Mesenchymal stem cell (in vitro differentiated cells and primary cell): ENCODE measurements around the gene METTL5.
"Not testable (repeated sequence)": the region's sequence is repeated elsewhere in the genome, so short reads cannot be mapped to it uniquely, and the experiment has no call there.

Experiments
- DNase-seq: peaks from one replicate; pipeline ENCODE4 v3.0.0-alpha.2; 2013
- H2AFZ ChIP-seq: one replicate; pipeline ENCODE4 v1.6.1; 2013; ENCODE audit warnings: low read depth, mild to moderate bottlenecking, control low read depth, inconsistent platforms, low read length, moderate library complexity
- H2AK5ac ChIP-seq: 2 replicates; pipeline ENCODE4 v1.6.1; 2013; ENCODE audit warnings: low read length, moderate library complexity, mild to moderate bottlenecking, inconsistent platforms; ENCODE audit not compliant: severe bottlenecking
- H2BK120ac ChIP-seq: one replicate; pipeline ENCODE4 v1.6.1; 2013; ENCODE audit warnings: low read depth, mild to moderate bottlenecking, inconsistent platforms, low read length, moderate library complexity
- H2BK12ac ChIP-seq, 2 experiments: one replicate each; pipeline ENCODE4 v1.6.1; 2013; ENCODE audit warnings: inconsistent platforms in 2 of 2, low read length in 2 of 2, mild to moderate bottlenecking in 2 of 2, moderate library complexity in 2 of 2, control low read depth in 1 of 2
- H2BK15ac ChIP-seq: one replicate; pipeline ENCODE4 v1.6.1; 2013; ENCODE audit warnings: mild to moderate bottlenecking, low read depth, inconsistent platforms; ENCODE audit not compliant: poor library complexity, severe bottlenecking
- H2BK5ac ChIP-seq: 2 replicates; pipeline ENCODE4 v1.6.1; 2013; ENCODE audit warnings: low read depth, mild to moderate bottlenecking, low read length, control low read depth, inconsistent platforms; ENCODE audit not compliant: poor library complexity, severe bottlenecking
- H3K14ac ChIP-seq, 2 experiments: one replicate each; pipeline ENCODE4 v1.6.1; 2013; ENCODE audit warnings: inconsistent platforms in 2 of 2, low read length in 2 of 2, control low read depth in 1 of 2, mild to moderate bottlenecking in 1 of 2, moderate library complexity in 1 of 2
- H3K18ac ChIP-seq, 2 experiments: one replicate each; pipeline ENCODE4 v1.6.1; 2013; ENCODE audit warnings: inconsistent platforms in 2 of 2, low read length in 2 of 2, control low read depth in 1 of 2, low read depth in 1 of 2, mild to moderate bottlenecking in 1 of 2
- H3K23ac ChIP-seq, 2 experiments: one replicate each; pipeline ENCODE4 v1.6.1; 2013; ENCODE audit warnings: inconsistent platforms in 2 of 2, low read length in 2 of 2, mild to moderate bottlenecking in 2 of 2, moderate library complexity in 2 of 2, control low read depth in 1 of 2
- H3K27ac ChIP-seq: 2 replicates; pipeline ENCODE4 v1.5.1; 2013; ENCODE audit warnings: mild to moderate bottlenecking, moderate library complexity, low read length, control low read depth, inconsistent platforms; ENCODE audit not compliant: poor library complexity, severe bottlenecking
- H3K27me3 ChIP-seq, 2 experiments: 2 replicates each; pipeline versions ENCODE4 v1.6.1 to v1.7.0; 2013; ENCODE audit warnings: low read length in 2 of 2, mild to moderate bottlenecking in 2 of 2, moderate library complexity in 2 of 2, control low read depth in 1 of 2, inconsistent platforms in 1 of 2; ENCODE audit not compliant: control insufficient read depth in 1 of 2, insufficient read depth in 1 of 2
- H3K36me3 ChIP-seq, 2 experiments: 2 replicates each; pipeline versions ENCODE4 v1.6.1 to v1.7.0; 2013; ENCODE audit warnings: low read length in 2 of 2, control low read depth in 1 of 2, inconsistent platforms in 1 of 2, low read depth in 1 of 2, mild to moderate bottlenecking in 1 of 2; ENCODE audit not compliant: insufficient read depth in 2 of 2, control insufficient read depth in 1 of 2
- H3K4ac ChIP-seq, 2 experiments: one replicate each; pipeline ENCODE4 v1.6.1; 2013; ENCODE audit warnings: inconsistent platforms in 2 of 2, low read length in 2 of 2, mild to moderate bottlenecking in 2 of 2, moderate library complexity in 2 of 2, control low read depth in 1 of 2, low read depth in 1 of 2
- H3K4me1 ChIP-seq: 2 replicates; pipeline ENCODE4 v1.6.1; 2013; ENCODE audit warnings: low read depth, low read length, control low read depth; ENCODE audit not compliant: control insufficient read depth, insufficient read depth
- H3K4me2 ChIP-seq: 2 replicates; pipeline ENCODE4 v1.6.1; 2013; ENCODE audit warnings: low read length, mild to moderate bottlenecking, inconsistent platforms; ENCODE audit not compliant: poor library complexity, severe bottlenecking
- H3K4me3 ChIP-seq, 2 experiments: 2 replicates each; pipeline versions ENCODE4 v1.5.1 to v1.7.0; 2013; ENCODE audit warnings: low read length in 2 of 2, mild to moderate bottlenecking in 2 of 2, control low read depth in 1 of 2, low read depth in 1 of 2; ENCODE audit not compliant: insufficient read depth in 1 of 2
- H3K79me1 ChIP-seq: replicated peaks from 2 replicates; pipeline ENCODE4 v1.6.1; 2013; ENCODE audit warnings: mild to moderate bottlenecking, control low read depth, low read length, inconsistent platforms; ENCODE audit not compliant: poor library complexity, severe bottlenecking
- H3K9ac ChIP-seq: 2 replicates; pipeline ENCODE4 v1.7.0; 2013; ENCODE audit warnings: mild to moderate bottlenecking, low read length, moderate library complexity
- H3K9me3 ChIP-seq: 2 replicates; pipeline ENCODE4 v1.7.0; 2013; ENCODE audit warnings: mild to moderate bottlenecking, low read length; ENCODE audit not compliant: control insufficient read depth
- H4K8ac ChIP-seq: one replicate; pipeline ENCODE4 v1.6.1; 2013; ENCODE audit warnings: inconsistent platforms, mild to moderate bottlenecking, low read length, moderate library complexity
- H4K91ac ChIP-seq: one replicate; pipeline ENCODE4 v1.6.1; 2013; ENCODE audit warnings: mild to moderate bottlenecking, low read length, inconsistent platforms
- WGBS: methylation state at CpG from one replicate; pipeline ENCODE4 v1.1.7; 2013; ENCODE audit warnings: mixed read lengths; 5-methylcytosine and 5-hydroxymethylcytosine counted together

The METTL5 gene

GRCh38 chr2:169860149-169860548 lies 35.4 kb upstream of the METTL5 start:
- H3K27ac ChIP-seq, result no peak overlapping the region
- DNase-seq, result no peak
- no peak overlapping the region for H3K4me2 ChIP-seq
- H2BK15ac ChIP-seq, result no peak overlapping the region
- no peak overlapping the region for H4K8ac ChIP-seq
- H3K4ac ChIP-seq, result no peak overlapping the region
- H3K27me3 ChIP-seq, result no peaks in the 10 kb centered on the region
- H3K14ac ChIP-seq, result no peak overlapping the region
- 94% methylated on average over 4 of the region's 4 CpGs for WGBS
- no peak overlapping the region for H2AFZ ChIP-seq
- H3K9me3 ChIP-seq, result no peaks in the 10 kb centered on the region
- no peak overlapping the region for H4K91ac ChIP-seq
- H3K23ac ChIP-seq, result no peak overlapping the region
- peaks cover 15% of the 10 kb centered on the region for H3K79me1 ChIP-seq
- H2BK12ac ChIP-seq, result no peak overlapping the region
- H3K4me1 ChIP-seq, result no peaks in the 10 kb centered on the region
- no peaks in the 10 kb centered on the region for H3K36me3 ChIP-seq
- no peak overlapping the region for H3K18ac ChIP-seq
- H3K9ac ChIP-seq, result no peak overlapping the region
- H2BK5ac ChIP-seq, result no peak overlapping the region
- H3K4me3 ChIP-seq, result no peak overlapping the region
- no peak overlapping the region for H2BK120ac ChIP-seq
- H2AK5ac ChIP-seq, result no peak overlapping the region

- no peak overlapping the region for H3K18ac ChIP-seq
- no peak overlapping the region for H2AFZ ChIP-seq
- H2AK5ac ChIP-seq, result no peak overlapping the region
- no peak overlapping the region for H3K23ac ChIP-seq
- H3K79me1 ChIP-seq, result peaks cover 15% of the 10 kb centered on the region
- H3K9ac ChIP-seq, result no peak overlapping the region
- H2BK15ac ChIP-seq, result no peak overlapping the region
- H4K91ac ChIP-seq, result no peak overlapping the region
- no peak overlapping the region for H3K4ac ChIP-seq
- H2BK5ac ChIP-seq, result no peak overlapping the region
- WGBS, result 100% methylated on average over 3 of the region's 4 CpGs
- no peak for DNase-seq
- H3K4me2 ChIP-seq, result no peak overlapping the region
- no peaks in the 10 kb centered on the region for H3K36me3 ChIP-seq
- H3K9me3 ChIP-seq, result no peaks in the 10 kb centered on the region
- no peaks in the 10 kb centered on the region for H3K27me3 ChIP-seq
- no peak overlapping the region for H2BK12ac ChIP-seq
- no peak overlapping the region for H3K27ac ChIP-seq
- H4K8ac ChIP-seq, result no peak overlapping the region
- H3K14ac ChIP-seq, result no peak overlapping the region
- no peaks in the 10 kb centered on the region for H3K4me1 ChIP-seq
- H2BK120ac ChIP-seq, result no peak overlapping the region
- H3K4me3 ChIP-seq, result no peak overlapping the region
Observed at GRCh38 chr2:169859423-169859822, 34.7 kb upstream of the METTL5 start.

- H3K4me3 ChIP-seq, H3K9ac ChIP-seq, H2BK12ac ChIP-seq: not testable (repeated sequence)
Observed at GRCh38 chr2:169855281-169856258, 30.9 kb upstream of the METTL5 start.

GRCh38 chr2:169853041-169853668 lies 28.4 kb upstream of the METTL5 start:
- H2BK12ac ChIP-seq, result no peak overlapping the region
- H2BK15ac ChIP-seq, result no peak overlapping the region
- no peak overlapping the region for H3K14ac ChIP-seq
- H3K4ac ChIP-seq, result no peak overlapping the region
- H2AK5ac ChIP-seq, result no peak overlapping the region
- H2AFZ ChIP-seq, result no peak overlapping the region
- no peaks in the 10 kb centered on the region for H3K4me1 ChIP-seq
- H3K18ac ChIP-seq, result no peak overlapping the region
- H3K27me3 ChIP-seq, result no peaks in the 10 kb centered on the region
- no peak overlapping the region for H3K4me3 ChIP-seq
- H3K23ac ChIP-seq, result no peak overlapping the region
- H3K27ac ChIP-seq, result no peak overlapping the region
- H3K4me2 ChIP-seq, result no peak overlapping the region
- no peaks in the 10 kb centered on the region for H3K36me3 ChIP-seq
- no peak overlapping the region for H2BK5ac ChIP-seq
- no peak overlapping the region for H4K8ac ChIP-seq
- H4K91ac ChIP-seq, result no peak overlapping the region
- H3K9me3 ChIP-seq, result peaks cover 3% of the 10 kb centered on the region
- H3K79me1 ChIP-seq, result peaks cover 19% of the 10 kb centered on the region
- no peak overlapping the region for H2BK120ac ChIP-seq
- no peak for DNase-seq
- H3K9ac ChIP-seq, result no peak overlapping the region
- WGBS, result over 99% methylated on average over 4 of the region's 4 CpGs

More at GRCh38 chr2:169855281-169856258, 30.9 kb upstream of the METTL5 start:
- not testable (repeated sequence) for H3K27ac ChIP-seq, H3K4me2 ChIP-seq, H3K4ac ChIP-seq, H2AK5ac ChIP-seq, H2AFZ ChIP-seq, H3K27me3 ChIP-seq, H2BK120ac ChIP-seq, H3K9me3 ChIP-seq, H2BK5ac ChIP-seq, H3K23ac ChIP-seq, H4K91ac ChIP-seq, DNase-seq, H3K79me1 ChIP-seq, H3K14ac ChIP-seq, H3K18ac ChIP-seq, H4K8ac ChIP-seq, H2BK15ac ChIP-seq, H3K4me1 ChIP-seq, H3K36me3 ChIP-seq
- 93% methylated on average over 17 of the region's 42 CpGs for WGBS
